Measurements from ENCODE around the gene AFAP1L1. TPM values are rescaled to one million over a fixed set of nuclear protein-coding genes. Genes with fewer than 3 reads are reported as not detected.

Gene AFAP1L1
- total RNA-seq, 1 donor from 2014 or later, result 32.7 TPM

DNA sequence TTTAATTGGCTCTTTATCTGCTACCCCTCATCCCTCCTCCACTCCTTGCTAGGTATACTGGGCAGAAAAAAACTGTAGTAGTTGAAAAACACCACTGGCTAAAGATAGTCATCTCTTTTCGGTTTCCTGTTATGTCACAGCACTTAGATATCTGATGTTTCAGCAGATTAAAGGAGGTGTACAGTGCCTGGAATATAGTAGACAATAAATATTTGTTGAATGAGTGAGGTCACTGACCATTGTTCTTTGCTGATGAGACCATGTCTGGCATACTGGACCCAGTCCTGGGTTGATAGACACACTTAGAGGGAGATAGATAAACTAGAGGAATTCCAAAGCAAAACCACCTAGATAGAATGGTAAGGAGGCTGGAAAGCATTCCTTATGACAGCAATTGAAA is 76.9 kb downstream of the AFAP1L1 start:
- DNase-seq (no peak), ATAC-seq (no peak)
- Histone ChIP-seq H3K27me3 (no peaks in the 10 kb centered on the region), H3K4me1 (peaks cover 16% of the 10 kb centered on the region), H3K27ac (peak overlapping the region; percentile 26), H3K36me3 (peaks cover 63% of the 10 kb centered on the region), H3K9me3 (no peaks in the 10 kb centered on the region), H3K4me3 (no peak overlapping the region)
- TF ChIP-seq, protein P1, sequence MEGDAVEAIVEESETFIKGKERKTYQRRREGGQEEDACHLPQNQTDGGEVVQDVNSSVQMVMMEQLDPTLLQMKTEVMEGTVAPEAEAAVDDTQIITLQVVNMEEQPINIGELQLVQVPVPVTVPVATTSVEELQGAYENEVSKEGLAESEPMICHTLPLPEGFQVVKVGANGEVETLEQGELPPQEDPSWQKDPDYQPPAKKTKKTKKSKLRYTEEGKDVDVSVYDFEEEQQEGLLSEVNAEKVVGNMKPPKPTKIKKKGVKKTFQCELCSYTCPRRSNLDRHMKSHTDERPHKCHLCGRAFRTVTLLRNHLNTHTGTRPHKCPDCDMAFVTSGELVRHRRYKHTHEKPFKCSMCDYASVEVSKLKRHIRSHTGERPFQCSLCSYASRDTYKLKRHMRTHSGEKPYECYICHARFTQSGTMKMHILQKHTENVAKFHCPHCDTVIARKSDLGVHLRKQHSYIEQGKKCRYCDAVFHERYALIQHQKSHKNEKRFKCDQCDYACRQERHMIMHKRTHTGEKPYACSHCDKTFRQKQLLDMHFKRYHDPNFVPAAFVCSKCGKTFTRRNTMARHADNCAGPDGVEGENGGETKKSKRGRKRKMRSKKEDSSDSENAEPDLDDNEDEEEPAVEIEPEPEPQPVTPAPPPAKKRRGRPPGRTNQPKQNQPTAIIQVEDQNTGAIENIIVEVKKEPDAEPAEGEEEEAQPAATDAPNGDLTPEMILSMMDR (IDR thresholded peaks at IDR 0.05), result no peak
- intact Hi-C loops (cut with DNase I), result no loop called here

DNA sequence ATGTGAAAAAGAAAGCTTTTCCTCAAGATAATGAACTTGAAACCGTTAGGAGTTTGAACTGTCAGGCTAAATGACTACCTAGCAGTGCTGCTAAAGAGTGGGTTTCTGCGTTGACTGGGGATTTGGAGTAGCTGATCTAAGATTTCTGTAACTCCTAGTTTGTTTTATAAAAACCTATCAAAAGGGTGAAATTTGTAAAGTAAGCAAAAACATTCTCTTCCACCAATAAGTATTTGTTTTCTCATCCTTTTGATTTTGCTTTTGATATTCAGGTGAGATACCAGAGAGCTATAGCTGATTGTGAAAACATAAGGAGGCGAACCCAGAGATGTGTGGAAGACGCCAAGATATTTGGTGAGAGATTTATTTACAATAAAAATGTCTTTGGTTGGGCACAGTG is 77.7 kb downstream of the AFAP1L1 start:
- Histone ChIP-seq H3K9me3 (no peaks in the 10 kb centered on the region), H3K36me3 (peaks cover 71% of the 10 kb centered on the region), H3K4me1 (peaks cover 12% of the 10 kb centered on the region), H3K27me3 (no peaks in the 10 kb centered on the region), H3K27ac (no peak overlapping the region), H3K4me3 (no peak overlapping the region)
- TF ChIP-seq, protein P1 (IDR thresholded peaks at IDR 0.05), result no peak
- intact Hi-C loops (cut with DNase I), result no loop called here
- ATAC-seq (no peak), DNase-seq (no peak)

DNA sequence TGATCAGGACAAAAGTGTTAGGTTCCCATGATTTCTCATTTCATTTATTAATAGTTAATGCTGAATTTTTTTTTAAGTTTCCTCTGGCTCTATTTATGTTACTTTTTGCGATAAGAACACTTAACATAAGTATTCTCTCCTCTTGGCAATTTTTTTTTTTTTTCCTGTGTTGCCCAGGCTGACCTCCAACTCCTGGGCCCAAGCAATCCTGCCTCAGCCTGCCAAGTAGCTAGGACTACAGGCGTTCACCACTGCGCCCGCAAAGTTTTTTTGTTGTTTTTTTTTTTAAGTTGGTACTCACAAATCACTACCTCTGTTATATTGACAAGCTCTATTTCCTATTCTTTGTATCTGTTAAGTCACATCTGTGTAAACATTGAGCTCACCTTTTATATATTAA is 80.5 kb downstream of the AFAP1L1 start:
- Histone ChIP-seq H3K27me3 (no peaks in the 10 kb centered on the region), H3K9me3 (no peaks in the 10 kb centered on the region), H3K4me3 (no peak overlapping the region), H3K4me1 (peaks cover 6% of the 10 kb centered on the region), H3K27ac (no peak overlapping the region), H3K36me3 (peaks cover 83% of the 10 kb centered on the region)
- DNase-seq, result no peak
- TF ChIP-seq, protein P1 (IDR thresholded peaks at IDR 0.05), result no peak
- intact Hi-C loops (cut with DNase I), result no loop called here
- ATAC-seq, result no peak

DNA sequence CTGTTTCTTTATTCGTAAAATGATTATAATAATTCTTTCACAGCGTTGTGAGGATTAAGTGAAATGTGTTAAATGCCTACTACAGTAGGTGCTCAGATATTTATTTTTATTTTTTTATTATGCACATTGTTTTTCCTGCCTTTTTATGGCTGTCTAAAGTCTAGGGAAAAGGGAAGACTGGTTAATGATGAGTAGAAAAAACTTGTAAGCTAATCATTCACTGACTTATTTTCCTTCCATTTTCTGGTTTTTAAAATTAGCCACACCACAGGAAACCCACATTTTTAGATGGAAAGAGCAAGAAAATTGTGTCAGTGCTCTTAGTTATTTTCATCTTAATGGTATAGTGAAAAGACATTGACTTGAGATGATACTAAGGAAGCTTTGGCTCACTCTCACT is 82.3 kb downstream of the AFAP1L1 start:
- intact Hi-C loops (cut with DNase I), result no loop called here
- Histone ChIP-seq H3K4me3 (no peak overlapping the region), H3K4me1 (peaks cover 4% of the 10 kb centered on the region), H3K9me3 (no peaks in the 10 kb centered on the region), H3K27me3 (no peaks in the 10 kb centered on the region), H3K27ac (no peak overlapping the region), H3K36me3 (peaks cover 66% of the 10 kb centered on the region)
- ATAC-seq (no peak), DNase-seq (no peak)
- TF ChIP-seq, protein P1 (IDR thresholded peaks at IDR 0.05), result no peak

DNA sequence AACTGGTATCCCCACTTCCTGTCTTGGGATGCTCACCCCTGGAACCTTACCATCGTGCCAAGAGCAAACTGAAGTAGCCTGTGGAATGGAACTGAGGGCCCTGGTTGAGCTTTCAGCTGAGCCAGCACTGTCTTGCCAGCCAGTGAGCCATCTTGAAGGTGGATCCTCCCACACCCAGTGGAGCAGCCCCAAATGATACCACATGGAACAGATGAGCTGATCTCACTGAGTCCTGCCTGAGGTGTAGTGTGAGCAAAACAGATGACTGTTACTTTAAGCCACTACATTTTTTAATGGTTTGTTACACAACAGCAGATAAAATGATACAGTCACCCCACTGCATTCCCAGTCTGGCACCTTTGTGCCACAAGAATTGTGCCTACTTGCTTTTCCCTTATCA is 84.0 kb downstream of the AFAP1L1 start:
- ATAC-seq, result no peak
- intact Hi-C loops (cut with DNase I), result no loop called here
- H3K4me3 ChIP-seq, result no peak overlapping the region
- DNase-seq, result no peak
- TF ChIP-seq, protein P1 (IDR thresholded peaks at IDR 0.05), result no peak
- no peaks in the 10 kb centered on the region for H3K27me3 ChIP-seq
- no peaks in the 10 kb centered on the region for H3K9me3 ChIP-seq
- peaks cover 49% of the 10 kb centered on the region for H3K36me3 ChIP-seq
- no peak overlapping the region for H3K27ac ChIP-seq
- H3K4me1 ChIP-seq, result peaks cover 4% of the 10 kb centered on the region

DNA sequence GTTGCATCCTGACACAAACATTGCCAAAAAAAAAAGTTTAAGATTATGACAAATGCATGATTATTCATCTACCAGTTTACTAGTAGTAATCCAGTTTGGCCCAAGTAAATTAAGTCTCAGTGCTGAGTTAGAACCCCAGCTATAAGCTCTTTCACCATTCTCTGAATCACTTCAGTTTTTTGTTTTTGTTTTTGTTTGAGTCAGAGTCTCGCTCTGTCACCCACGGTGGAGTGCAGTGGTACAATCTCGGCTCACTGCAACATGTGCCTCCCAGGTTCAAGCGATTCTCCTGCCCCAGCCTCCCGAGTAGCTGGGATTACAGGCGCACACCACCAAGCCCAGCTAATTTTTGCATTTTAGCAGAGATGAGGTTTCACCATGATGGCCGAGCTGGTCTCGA is 84.7 kb downstream of the AFAP1L1 start:
- TF ChIP-seq, protein P1 (IDR thresholded peaks at IDR 0.05), result no peak
- intact Hi-C loops (cut with DNase I), result no loop called here
- no peak overlapping the region for H3K27ac ChIP-seq
- H3K9me3 ChIP-seq, result no peaks in the 10 kb centered on the region
- H3K27me3 ChIP-seq, result no peaks in the 10 kb centered on the region
- H3K4me1 ChIP-seq, result peaks cover 4% of the 10 kb centered on the region
- H3K4me3 ChIP-seq, result no peak overlapping the region
- peaks cover 42% of the 10 kb centered on the region for H3K36me3 ChIP-seq
- ATAC-seq (no peak), DNase-seq (no peak)

Measured in upper lobe of right lung (tissue), 1 donor.